ENCODE data around the gene TBL1XR1.

The TBL1XR1 gene

GRCh38 chr3:177201700-177202397 lies 4.6 kb upstream of the TBL1XR1 start:
- Histone ChIP-seq H3K4me2 (ENCODE audit: low read length) (peak overlapping the region; percentile 64), H3K4me1 (ENCODE audit: insufficient read depth, low read length, severe bottlenecking) (peaks cover 47% of the 10 kb centered on the region), H3F3A (ENCODE audit: insufficient read depth, low read length) (peaks cover 12% of the 10 kb centered on the region; the same call in 1 of the 2 replicates), H3K9me2 (ENCODE audit: low read depth, low read length) (no peaks in the 10 kb centered on the region), H3K9me3 (ENCODE audit: low read length) (no peaks in the 10 kb centered on the region), H3K27me3 (ENCODE audit: insufficient read depth, low read length) (no peaks in the 10 kb centered on the region), H4K20me1 (ENCODE audit: insufficient read depth, low read length) (no peaks in the 10 kb centered on the region), H3K27ac (ENCODE audit: low read depth, low read length, poor library complexity, severe bottlenecking) (peak overlapping the region; percentile 99), H2AFZ (ENCODE audit: low read length) (peak overlapping the region; percentile 91), H3K79me2 (ENCODE audit: insufficient read depth, low read length) (no peaks in the 10 kb centered on the region), H3K36me3 (ENCODE audit: insufficient read depth, low read length) (no peaks in the 10 kb centered on the region), H3K9ac (ENCODE audit: low read length) (peak overlapping the region; percentile 61), H3K4me3 (ENCODE audit: low read depth, low read length, poor library complexity, severe bottlenecking) (peak overlapping the region; percentile 69)
- TF ChIP-seq EZH2 (IDR thresholded peaks at IDR 0.05; ENCODE audit: borderline replicate concordance, low read length) (no peak), CTCF (IDR thresholded peaks at IDR 0.05; ENCODE audit: low read length) (no peak)

GRCh38 chr3:177199206-177199760 lies 2.0 kb upstream of the TBL1XR1 start:
- Histone ChIP-seq H3K9ac (ENCODE audit: low read length) (peak overlapping the region; percentile 94), H3K9me2 (ENCODE audit: low read depth, low read length) (no peaks in the 10 kb centered on the region), H2AFZ (ENCODE audit: low read length) (no peak overlapping the region), H3K4me1 (ENCODE audit: insufficient read depth, low read length, severe bottlenecking) (peaks cover 55% of the 10 kb centered on the region), H3K4me3 (ENCODE audit: low read depth, low read length, poor library complexity, severe bottlenecking) (peak overlapping the region; percentile 69), H3K9me3 (ENCODE audit: low read length) (no peaks in the 10 kb centered on the region), H3K4me2 (ENCODE audit: low read length) (peak overlapping the region; percentile 96), H4K20me1 (ENCODE audit: insufficient read depth, low read length) (no peaks in the 10 kb centered on the region), H3K27ac (ENCODE audit: low read depth, low read length, poor library complexity, severe bottlenecking) (peak overlapping the region; percentile 99), H3F3A (ENCODE audit: insufficient read depth, low read length) (peaks cover 12% of the 10 kb centered on the region; the same call in 1 of the 2 replicates), H3K27me3 (ENCODE audit: insufficient read depth, low read length) (no peaks in the 10 kb centered on the region), H3K79me2 (ENCODE audit: insufficient read depth, low read length) (peaks cover 24% of the 10 kb centered on the region), H3K36me3 (ENCODE audit: insufficient read depth, low read length) (peaks cover 16% of the 10 kb centered on the region; the same call in 1 of the 2 replicates)
- TF ChIP-seq EZH2 (IDR thresholded peaks at IDR 0.05; ENCODE audit: borderline replicate concordance, low read length) (no peak), CTCF (IDR thresholded peaks at IDR 0.05; ENCODE audit: low read length) (no peak)

GRCh38 chr3:177197727-177198460 lies 612 bp upstream of the TBL1XR1 start:
- Histone ChIP-seq H3K36me3 (ENCODE audit: insufficient read depth, low read length) (peaks cover 28% of the 10 kb centered on the region), H3F3A (ENCODE audit: insufficient read depth, low read length) (peaks cover 12% of the 10 kb centered on the region; the same call in 1 of the 2 replicates), H3K27ac (ENCODE audit: low read depth, low read length, poor library complexity, severe bottlenecking) (peak overlapping the region; percentile 99), H3K27me3 (ENCODE audit: insufficient read depth, low read length) (no peaks in the 10 kb centered on the region), H3K79me2 (ENCODE audit: insufficient read depth, low read length) (peaks cover 38% of the 10 kb centered on the region), H3K9ac (ENCODE audit: low read length) (peak overlapping the region; percentile 94), H3K9me2 (ENCODE audit: low read depth, low read length) (no peaks in the 10 kb centered on the region), H3K4me3 (ENCODE audit: low read depth, low read length, poor library complexity, severe bottlenecking) (peak overlapping the region; percentile 69), H3K4me1 (ENCODE audit: insufficient read depth, low read length, severe bottlenecking) (peaks cover 66% of the 10 kb centered on the region), H4K20me1 (ENCODE audit: insufficient read depth, low read length) (no peaks in the 10 kb centered on the region), H3K4me2 (ENCODE audit: low read length) (peak overlapping the region; percentile 96), H3K9me3 (ENCODE audit: low read length) (no peaks in the 10 kb centered on the region), H2AFZ (ENCODE audit: low read length) (no peak overlapping the region)
- no peak for TF ChIP-seq EZH2 (IDR thresholded peaks at IDR 0.05; ENCODE audit: borderline replicate concordance, low read length)
- no peak for TF ChIP-seq CTCF (IDR thresholded peaks at IDR 0.05; ENCODE audit: low read length)

Measured in OCI-LY1 (cell line).